Stimulated activated CD4-positive, alpha-beta T cell treated with anti-CD3 and anti-CD28 coated beads, Interleukin-15, amount 100 ng/mL, for 24 hours (primary cell): ENCODE data around the gene MTIF2.
"Not testable (repeated sequence)": the region's sequence is repeated elsewhere in the genome, so short reads cannot be mapped to it uniquely, and the experiment has no call there.

Experiments
- DNase-seq: peaks from one replicate; pipeline ENCODE4 v3.0.0-alpha.2; 2020

MTIF2 gene

GRCh38 chr2:55239656-55240222, 29.3 kb downstream of the MTIF2 start:
- DNase-seq, result no peak

GRCh38 chr2:55236992-55237543, 32.0 kb downstream of the MTIF2 start:
- DNase-seq, result no peak

- no peak for DNase-seq
These were observed 33.1 kb downstream of the MTIF2 start for GRCh38 chr2:55235724-55236538.

- DNase-seq, result no peak
These were observed 35.4 kb downstream of the MTIF2 start for GRCh38 chr2:55233658-55233940.

- peak; percentile 53 for DNase-seq
These were observed 36.0 kb downstream of the MTIF2 start for GRCh38 chr2:55232863-55233657.

GRCh38 chr2:55232084-55232862, 36.8 kb downstream of the MTIF2 start, which contains the start of the genes CLHC1 and RPS27A:
Gene CLHC1, minus strand, starts transcription at chr2:55232293. Its CDS starts 9,882 bp downstream, at chr2:55222411.
Gene RPS27A, plus strand, starts transcription at chr2:55232688. Its CDS starts 137 bp downstream, at chr2:55232825.
- DNase-seq, result peak; percentile 95

- DNase-seq, result no peak
These were observed 37.4 kb downstream of the MTIF2 start for GRCh38 chr2:55231546-55232083.

- no peak for DNase-seq
These were observed 38.5 kb downstream of the MTIF2 start for GRCh38 chr2:55230551-55230950.

- no peak for DNase-seq
These were observed 39.8 kb downstream of the MTIF2 start for GRCh38 chr2:55229221-55229620.

- DNase-seq, result no peak
These were observed 40.8 kb downstream of the MTIF2 start for GRCh38 chr2:55228226-55228563.

GRCh38 chr2:55227437-55228225, 41.4 kb downstream of the MTIF2 start:
- DNase-seq, result not testable (repeated sequence)

GRCh38 chr2:55225481-55226020, 43.5 kb downstream of the MTIF2 start:
- no peak for DNase-seq

GRCh38 chr2:55224761-55225261, 44.2 kb downstream of the MTIF2 start:
- DNase-seq, result no peak

GRCh38 chr2:55223958-55224760, 44.9 kb downstream of the MTIF2 start:
- no peak for DNase-seq

GRCh38 chr2:55213822-55214221, 55.2 kb downstream of the MTIF2 start:
- no peak for DNase-seq

- DNase-seq, result no peak
These were observed 64.1 kb downstream of the MTIF2 start for GRCh38 chr2:55204950-55205349.

- DNase-seq, result no peak
These were observed 64.5 kb downstream of the MTIF2 start for GRCh38 chr2:55204536-55204935.

- DNase-seq, result no peak
These were observed 68.6 kb downstream of the MTIF2 start for GRCh38 chr2:55200416-55200815.

GRCh38 chr2:55196526-55196925, 72.5 kb downstream of the MTIF2 start:
- no peak for DNase-seq

GRCh38 chr2:55191888-55192287, 77.1 kb downstream of the MTIF2 start:
- DNase-seq, result not testable (repeated sequence)
